Left ventricle myocardium inferior (tissue), 1 donor: Measurements from ENCODE around the gene ADGRF1. TPM values are rescaled to one million over a fixed set of nuclear protein-coding genes. Genes with fewer than 3 reads are reported as not detected.

ENCODE experiments used
- DNase-seq: peaks from one replicate; pipeline ENCODE4 v3.0.0-alpha.2; 2020
- H3K27ac ChIP-seq: fragments of 200-600 bp; replicated peaks from 2 replicates; pipeline ENCODE4 v1.8.0; 2021
- H3K27me3 ChIP-seq: fragments of 200-600 bp; 2 replicates; pipeline ENCODE4 v1.8.0; 2021; ENCODE audit warnings: low read depth
- H3K36me3 ChIP-seq: fragments of 200-600 bp; 2 replicates; pipeline ENCODE4 v1.8.0; 2021
- H3K4me1 ChIP-seq: fragments of 200-600 bp; 2 replicates; pipeline ENCODE4 v1.8.0; 2021
- H3K4me3 ChIP-seq: fragments of 200-600 bp; 2 replicates; pipeline ENCODE4 v1.8.0; 2021; ENCODE audit warnings: mild to moderate bottlenecking, moderate library complexity
- H3K9me3 ChIP-seq: fragments of 200-600 bp; replicated peaks from 2 replicates; pipeline ENCODE4 v1.8.0; 2021
- intact Hi-C: fragments of 100-400 bp; cut with micrococcal nuclease; formaldehyde crosslinking; loops from one replicate; pipeline ENCODE4 v1.11.0; 2022
- total RNA-seq: library from RNA; stranded (reverse); fragmentation: NEBNext Ultra II Directional; extraction: Animal tissue kit (Norgen Biotek cat#: 25700); gene quantifications from one replicate; pipeline ENCODE4 v1.2.1, GENCODE V29; 2021
- TF ChIP-seq, protein P1 (sequence below): fragments of 200-600 bp; IDR thresholded peaks from 2 replicates; pipeline ENCODE4 v1.8.0; 2021; ENCODE audit warnings: antibody characterized with exemption, mild to moderate bottlenecking, borderline replicate concordance
- donor health status: DM: no; HTN: yes; CAD: no; lungs with severe emphysema.

Gene ADGRF1
- total RNA-seq, 1 donor from 2014 or later: not detected

GRCh38 chr6:47034926-47035325 lies 7.2 kb downstream of the ADGRF1 start:
- Histone ChIP-seq H3K27ac (peak overlapping the region; percentile 31), H3K4me1 (peaks cover 28% of the 10 kb centered on the region), H3K36me3 (no peaks in the 10 kb centered on the region), H3K27me3 (peaks cover 37% of the 10 kb centered on the region), H3K4me3 (no peak overlapping the region), H3K9me3 (no peaks in the 10 kb centered on the region)
- intact Hi-C loops: no loop called here
- TF ChIP-seq, protein P1, sequence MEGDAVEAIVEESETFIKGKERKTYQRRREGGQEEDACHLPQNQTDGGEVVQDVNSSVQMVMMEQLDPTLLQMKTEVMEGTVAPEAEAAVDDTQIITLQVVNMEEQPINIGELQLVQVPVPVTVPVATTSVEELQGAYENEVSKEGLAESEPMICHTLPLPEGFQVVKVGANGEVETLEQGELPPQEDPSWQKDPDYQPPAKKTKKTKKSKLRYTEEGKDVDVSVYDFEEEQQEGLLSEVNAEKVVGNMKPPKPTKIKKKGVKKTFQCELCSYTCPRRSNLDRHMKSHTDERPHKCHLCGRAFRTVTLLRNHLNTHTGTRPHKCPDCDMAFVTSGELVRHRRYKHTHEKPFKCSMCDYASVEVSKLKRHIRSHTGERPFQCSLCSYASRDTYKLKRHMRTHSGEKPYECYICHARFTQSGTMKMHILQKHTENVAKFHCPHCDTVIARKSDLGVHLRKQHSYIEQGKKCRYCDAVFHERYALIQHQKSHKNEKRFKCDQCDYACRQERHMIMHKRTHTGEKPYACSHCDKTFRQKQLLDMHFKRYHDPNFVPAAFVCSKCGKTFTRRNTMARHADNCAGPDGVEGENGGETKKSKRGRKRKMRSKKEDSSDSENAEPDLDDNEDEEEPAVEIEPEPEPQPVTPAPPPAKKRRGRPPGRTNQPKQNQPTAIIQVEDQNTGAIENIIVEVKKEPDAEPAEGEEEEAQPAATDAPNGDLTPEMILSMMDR: no peak
- DNase-seq: no peak

DNA sequence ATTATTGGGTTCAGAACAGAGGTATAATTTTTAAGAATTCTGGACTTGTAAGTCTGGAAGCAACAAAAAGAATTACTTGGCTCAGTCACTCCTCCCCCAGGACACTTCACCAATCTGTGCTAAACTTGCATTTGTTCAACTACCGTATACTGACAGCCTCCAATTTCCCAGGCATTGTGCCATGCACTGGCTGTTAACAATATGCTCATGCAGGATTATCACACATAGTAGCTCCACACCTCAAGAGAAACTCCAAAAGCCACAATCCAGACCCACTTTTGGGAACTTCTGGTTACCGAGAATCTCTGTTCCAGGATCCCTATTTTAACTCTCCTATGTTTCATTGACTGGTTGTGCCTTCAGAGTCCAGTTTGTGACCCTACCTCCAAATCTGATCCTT lies 7.7 kb downstream of the ADGRF1 start:
- TF ChIP-seq, protein P1: no peak
- Histone ChIP-seq H3K4me3 (no peak overlapping the region), H3K36me3 (no peaks in the 10 kb centered on the region), H3K9me3 (no peaks in the 10 kb centered on the region), H3K27ac (peak overlapping the region; percentile 31), H3K27me3 (peaks cover 37% of the 10 kb centered on the region), H3K4me1 (peaks cover 28% of the 10 kb centered on the region)
- no peak for DNase-seq
- intact Hi-C loops: no loop called here

DNA sequence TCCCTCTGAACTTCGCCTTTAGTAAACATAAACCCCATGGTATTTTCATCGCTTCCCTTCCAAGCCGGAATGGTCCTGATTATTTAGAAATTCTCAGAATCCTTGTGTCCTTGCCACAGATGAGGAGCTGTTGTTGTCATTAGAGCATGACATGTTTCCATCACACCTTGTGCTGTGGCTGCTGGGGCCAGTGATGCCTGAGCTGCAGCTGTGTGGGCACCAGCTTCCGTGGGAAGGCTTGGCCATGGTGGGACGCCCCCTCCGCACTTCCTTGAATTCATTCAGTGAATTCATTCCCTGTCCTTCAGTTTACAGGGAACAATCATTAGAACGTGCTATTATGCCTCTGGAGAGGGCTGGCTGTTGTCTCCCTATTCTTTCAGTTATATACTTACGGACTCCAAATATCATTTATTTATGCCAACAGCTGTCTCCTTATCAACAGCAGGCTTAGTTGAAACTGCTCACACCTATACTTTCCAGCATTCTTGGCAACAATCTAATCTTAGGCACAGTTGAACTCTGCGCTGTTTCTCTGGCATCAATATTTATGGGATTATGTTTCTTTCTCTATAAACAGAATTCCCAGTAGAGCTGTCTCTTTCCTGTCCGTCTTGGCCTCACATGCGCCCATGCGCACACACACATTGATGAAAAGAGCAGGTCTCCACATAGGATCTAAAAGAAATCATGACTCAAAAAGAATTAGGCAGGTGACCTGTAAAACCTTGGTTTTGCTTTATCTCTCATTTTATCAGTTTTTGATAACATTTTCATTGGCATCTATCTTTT lies 9.0 kb downstream of the ADGRF1 start:
- TF ChIP-seq, protein P1: no peak
- peaks cover 28% of the 10 kb centered on the region for H3K4me1 ChIP-seq
- no peak for DNase-seq
- intact Hi-C loops: no loop called here
- no peaks in the 10 kb centered on the region for H3K36me3 ChIP-seq
- no peaks in the 10 kb centered on the region for H3K9me3 ChIP-seq
- peak overlapping the region; percentile 31 for H3K27ac ChIP-seq
- no peak overlapping the region for H3K4me3 ChIP-seq
- H3K27me3 ChIP-seq: peaks cover 36% of the 10 kb centered on the region

GRCh38 chr6:47031656-47032055 lies 10.5 kb downstream of the ADGRF1 start:
- Histone ChIP-seq H3K36me3 (no peaks in the 10 kb centered on the region), H3K9me3 (no peaks in the 10 kb centered on the region), H3K4me1 (peaks cover 28% of the 10 kb centered on the region), H3K27ac (no peak overlapping the region), H3K27me3 (peaks cover 29% of the 10 kb centered on the region), H3K4me3 (no peak overlapping the region)
- no peak for DNase-seq
- intact Hi-C loops: no loop called here
- TF ChIP-seq, protein P1: no peak

GRCh38 chr6:47029865-47030561 lies 12.1 kb downstream of the ADGRF1 start:
- no peaks in the 10 kb centered on the region for H3K36me3 ChIP-seq
- peaks cover 18% of the 10 kb centered on the region for H3K27me3 ChIP-seq
- no peaks in the 10 kb centered on the region for H3K9me3 ChIP-seq
- intact Hi-C loops: no loop called here
- TF ChIP-seq, protein P1: no peak
- H3K4me3 ChIP-seq: no peak overlapping the region
- H3K27ac ChIP-seq: no peak overlapping the region
- peaks cover 26% of the 10 kb centered on the region for H3K4me1 ChIP-seq
- DNase-seq: no peak
